GM21390 (cell line): Measurements from ENCODE around the gene NR3C2.

Source experiments
- ATAC-seq: cut with Tn5 transposase; IDR thresholded peaks from one replicate; pipeline ENCODE4 v1.9.1; 2021; ENCODE audit not compliant: unreplicated experiment

The NR3C2 gene

GRCh38 chr4:148315049-148315448 is 127.2 kb downstream of the NR3C2 start:
- no peak for ATAC-seq

GRCh38 chr4:148312956-148313490 is 129.2 kb downstream of the NR3C2 start:
- no peak for ATAC-seq

- ATAC-seq = no peak
Measured at GRCh38 chr4:148311526-148311925, 130.7 kb downstream of the NR3C2 start.

- no peak for ATAC-seq
Measured at GRCh38 chr4:148310756-148311155, 131.5 kb downstream of the NR3C2 start.

GRCh38 chr4:148305751-148306150 is 136.5 kb downstream of the NR3C2 start:
- ATAC-seq = no peak

- no peak for ATAC-seq
Measured at GRCh38 chr4:148302416-148302815, 139.8 kb downstream of the NR3C2 start.

- ATAC-seq = no peak
Measured at GRCh38 chr4:148300877-148301276, 141.3 kb downstream of the NR3C2 start.

- ATAC-seq = no peak
Measured at GRCh38 chr4:148299337-148299736, 142.9 kb downstream of the NR3C2 start.

- ATAC-seq = no peak
Measured at GRCh38 chr4:148296498-148296897, 145.7 kb downstream of the NR3C2 start.

- no peak for ATAC-seq
Measured at GRCh38 chr4:148295642-148296041, 146.6 kb downstream of the NR3C2 start.

GRCh38 chr4:148293571-148293970 is 148.6 kb downstream of the NR3C2 start:
- ATAC-seq = no peak

GRCh38 chr4:148292686-148293085 is 149.5 kb downstream of the NR3C2 start:
- no peak for ATAC-seq

GRCh38 chr4:148289740-148290139 is 152.5 kb downstream of the NR3C2 start:
- no peak for ATAC-seq

- no peak for ATAC-seq
Measured at GRCh38 chr4:148288448-148288847, 153.8 kb downstream of the NR3C2 start.

GRCh38 chr4:148287111-148287510 is 155.1 kb downstream of the NR3C2 start:
- ATAC-seq = no peak

- ATAC-seq = no peak
Measured at GRCh38 chr4:148286012-148286411, 156.2 kb downstream of the NR3C2 start.

GRCh38 chr4:148283665-148284064 is 158.5 kb downstream of the NR3C2 start:
- no peak for ATAC-seq

GRCh38 chr4:148278310-148278709 is 163.9 kb downstream of the NR3C2 start:
- ATAC-seq = no peak

- no peak for ATAC-seq
Measured at GRCh38 chr4:148275266-148275665, 166.9 kb downstream of the NR3C2 start.

GRCh38 chr4:148273501-148273986 is 168.7 kb downstream of the NR3C2 start:
- no peak for ATAC-seq

GRCh38 chr4:148271166-148271565 is 171.0 kb downstream of the NR3C2 start:
- no peak for ATAC-seq

- ATAC-seq = no peak
Measured at GRCh38 chr4:148270630-148271029, 171.6 kb downstream of the NR3C2 start.

- ATAC-seq = no peak
Measured at GRCh38 chr4:148268835-148269234, 173.4 kb downstream of the NR3C2 start.
